Measurements from ENCODE around the gene GHDC.

The GHDC gene

GRCh38 chr17:42183741-42184711 lies 10.3 kb downstream of the GHDC start:
- peak; percentile 51 for DNase-seq (ENCODE audit: low read depth, low spot score)

GRCh38 chr17:42182927-42183734 lies 11.2 kb downstream of the GHDC start:
- no peak for DNase-seq (ENCODE audit: low read depth, low spot score)

GRCh38 chr17:42181851-42182207 lies 12.5 kb downstream of the GHDC start:
- DNase-seq (ENCODE audit: low read depth, low spot score), result no peak

GRCh38 chr17:42180922-42181850 lies 13.1 kb downstream of the GHDC start, which contains the start of gene KCNH4:
KCNH4 (minus strand) TSS chr17:42181142; CDS start chr17:42180945, 197 bp downstream.
- DNase-seq (ENCODE audit: low read depth, low spot score), result peak; percentile 60

GRCh38 chr17:42180411-42180921 lies 13.8 kb downstream of the GHDC start:
- DNase-seq (ENCODE audit: low read depth, low spot score), result no peak

GRCh38 chr17:42179911-42180410 lies 14.3 kb downstream of the GHDC start:
- no peak for DNase-seq (ENCODE audit: low read depth, low spot score)

GRCh38 chr17:42179335-42179734 lies 15.0 kb downstream of the GHDC start:
- no peak for DNase-seq (ENCODE audit: low read depth, low spot score)

GRCh38 chr17:42178817-42179216 lies 15.5 kb downstream of the GHDC start:
- DNase-seq (ENCODE audit: low read depth, low spot score), result no peak

GRCh38 chr17:42177684-42178083 lies 16.6 kb downstream of the GHDC start:
- no peak for DNase-seq (ENCODE audit: low read depth, low spot score)

- no peak for DNase-seq (ENCODE audit: low read depth, low spot score)
These were observed 20.0 kb downstream of the GHDC start for GRCh38 chr17:42174126-42174783.

- no peak for DNase-seq (ENCODE audit: low read depth, low spot score)
These were observed 22.5 kb downstream of the GHDC start for GRCh38 chr17:42171831-42172230.

GRCh38 chr17:42169351-42169750 lies 24.9 kb downstream of the GHDC start:
- no peak for DNase-seq (ENCODE audit: low read depth, low spot score)

- no peak for DNase-seq (ENCODE audit: low read depth, low spot score)
These were observed 26.5 kb downstream of the GHDC start for GRCh38 chr17:42167807-42168206.

- no peak for DNase-seq (ENCODE audit: low read depth, low spot score)
These were observed 28.0 kb downstream of the GHDC start for GRCh38 chr17:42166196-42166763.

GRCh38 chr17:42165751-42166150 lies 28.5 kb downstream of the GHDC start:
- no peak for DNase-seq (ENCODE audit: low read depth, low spot score)

GRCh38 chr17:42163696-42164407 lies 30.4 kb downstream of the GHDC start:
- no peak for DNase-seq (ENCODE audit: low read depth, low spot score)

GRCh38 chr17:42163113-42163512 lies 31.2 kb downstream of the GHDC start:
- no peak for DNase-seq (ENCODE audit: low read depth, low spot score)

- DNase-seq (ENCODE audit: low read depth, low spot score), result no peak
These were observed 33.8 kb downstream of the GHDC start for GRCh38 chr17:42160531-42160910.

GRCh38 chr17:42159796-42160530 lies 34.3 kb downstream of the GHDC start:
- DNase-seq (ENCODE audit: low read depth, low spot score), result no peak
